IPS-18c (cell line): ENCODE data around the gene PAOX.
"Not testable (repeated sequence)": the region's sequence is repeated elsewhere in the genome, so short reads cannot be mapped to it uniquely, and the experiment has no call there.

Experiments
- H3K4me3 ChIP-seq: 2 replicates; pipeline ENCODE4 v1.7.0; 2013; ENCODE audit warnings: low read depth, mild to moderate bottlenecking, low read length, moderate library complexity; ENCODE audit not compliant: insufficient read depth
- H3K9me3 ChIP-seq: one replicate; pipeline ENCODE4 v1.6.1; 2013; ENCODE audit warnings: mild to moderate bottlenecking, low read length, moderate library complexity; ENCODE audit not compliant: control insufficient read depth, insufficient read depth

The PAOX gene

GRCh38 chr10:133373174-133374090, 5.6 kb upstream of the PAOX start, which contains the start of gene ECHS1:
ECHS1 (minus strand) TSS chr10:133373354; CDS start chr10:133373333, 21 bp downstream.
- peak within 1 kb of the TSS; percentile 75 for H3K4me3 ChIP-seq
- H3K9me3 ChIP-seq = no peaks in the 10 kb centered on the region

GRCh38 chr10:133375357-133376115, 3.5 kb upstream of the PAOX start:
- no peaks in the 10 kb centered on the region for H3K9me3 ChIP-seq

GRCh38 chr10:133376183-133376582, 2.9 kb upstream of the PAOX start:
- not testable (repeated sequence) for H3K4me3 ChIP-seq, H3K9me3 ChIP-seq

More at GRCh38 chr10:133375357-133376115, 3.5 kb upstream of the PAOX start:
- H3K4me3 ChIP-seq = no peak overlapping the region

- H3K4me3 ChIP-seq = no peak overlapping the region; the same call in 1 of the 2 replicates
- no peaks in the 10 kb centered on the region for H3K9me3 ChIP-seq
These were observed 1.8 kb upstream of the PAOX start for GRCh38 chr10:133377025-133377817.

GRCh38 chr10:133377818-133378250, 1.2 kb upstream of the PAOX start:
- H3K9me3 ChIP-seq = no peaks in the 10 kb centered on the region
- peak overlapping the region; percentile 62 for H3K4me3 ChIP-seq

GRCh38 chr10:133378251-133379096, 588 bp upstream of the PAOX start:
- Histone ChIP-seq H3K4me3 (peak overlapping the region; percentile 62), H3K9me3 (no peaks in the 10 kb centered on the region)

- H3K9me3 ChIP-seq = no peaks in the 10 kb centered on the region
- H3K4me3 ChIP-seq = peak overlapping the region; percentile 65; the same call in 1 of the 2 replicates
These were observed 972 bp downstream of the PAOX start for GRCh38 chr10:133379801-133380666.

GRCh38 chr10:133381036-133381435, 2.0 kb downstream of the PAOX start:
- Histone ChIP-seq H3K9me3 (no peaks in the 10 kb centered on the region), H3K4me3 (no peak overlapping the region)

- Histone ChIP-seq H3K9me3 (no peaks in the 10 kb centered on the region), H3K4me3 (no peak overlapping the region)
These were observed 4.5 kb downstream of the PAOX start for GRCh38 chr10:133383551-133383950.

GRCh38 chr10:133384071-133384470, 5.0 kb downstream of the PAOX start:
- H3K9me3 ChIP-seq = no peaks in the 10 kb centered on the region
- H3K4me3 ChIP-seq = no peak overlapping the region

GRCh38 chr10:133385214-133385613, 6.2 kb downstream of the PAOX start:
- no peaks in the 10 kb centered on the region for H3K9me3 ChIP-seq
- no peak overlapping the region for H3K4me3 ChIP-seq

- not testable (repeated sequence) for H3K4me3 ChIP-seq
These were observed 7.9 kb downstream of the PAOX start for GRCh38 chr10:133386951-133387350.

GRCh38 chr10:133388236-133388972, 9.3 kb downstream of the PAOX start:
- Histone ChIP-seq H3K9me3 (no peaks in the 10 kb centered on the region), H3K4me3 (no peak overlapping the region)

More at GRCh38 chr10:133386951-133387350, 7.9 kb downstream of the PAOX start:
- not testable (repeated sequence) for H3K9me3 ChIP-seq

GRCh38 chr10:133388973-133389818, 10.1 kb downstream of the PAOX start:
- Histone ChIP-seq H3K9me3 (no peaks in the 10 kb centered on the region), H3K4me3 (no peak overlapping the region)
